NCI-H146 (cell line): ENCODE results near the gene CCDC59.
"Not testable (repeated sequence)": the region's sequence is repeated elsewhere in the genome, so short reads cannot be mapped to it uniquely, and the experiment has no call there.

Experiments
- DNase-seq: peaks from one replicate; lab custom pipeline; 2025; lab: John Stamatoyannopoulos, UW

The CCDC59 gene

GRCh38 chr12:82358200-82359114 lies at the start of gene CCDC59, which contains the start of gene METTL25:
CCDC59 (minus strand) TSS chr12:82358387; CDS start chr12:82358376, 11 bp downstream.
METTL25 (plus strand) TSS chr12:82358529; CDS start chr12:82358566, 37 bp downstream.
- peak; percentile 97 for DNase-seq

GRCh38 chr12:82407481-82407880 lies 49.3 kb upstream of the CCDC59 start:
- DNase-seq: no peak

- DNase-seq: no peak
These were observed 48.5 kb upstream of the CCDC59 start for GRCh38 chr12:82406651-82407050.

- DNase-seq: no peak
These were observed 42.6 kb upstream of the CCDC59 start for GRCh38 chr12:82400819-82401218.

- DNase-seq: no peak
These were observed 40.7 kb upstream of the CCDC59 start for GRCh38 chr12:82398879-82399278.

GRCh38 chr12:82383930-82384552 lies 25.9 kb upstream of the CCDC59 start:
- no peak for DNase-seq

- no peak for DNase-seq
These were observed 20.8 kb upstream of the CCDC59 start for GRCh38 chr12:82378997-82379396.

- DNase-seq: no peak
These were observed 17.0 kb upstream of the CCDC59 start for GRCh38 chr12:82375201-82375600.

GRCh38 chr12:82366197-82366596 lies 8.0 kb upstream of the CCDC59 start:
- DNase-seq: no peak

GRCh38 chr12:82363990-82364389 lies 5.8 kb upstream of the CCDC59 start:
- DNase-seq: no peak

GRCh38 chr12:82361461-82361915 lies 3.3 kb upstream of the CCDC59 start:
- DNase-seq: no peak

- DNase-seq: not testable (repeated sequence)
These were observed 2.6 kb upstream of the CCDC59 start for GRCh38 chr12:82360834-82361233.

GRCh38 chr12:82359115-82359478 lies 910 bp upstream of the CCDC59 start:
- peak; percentile 66 for DNase-seq

GRCh38 chr12:82357845-82358199 lies 365 bp downstream of the CCDC59 start:
- DNase-seq: peak; percentile 25

- no peak for DNase-seq
These were observed 847 bp downstream of the CCDC59 start for GRCh38 chr12:82357340-82357739.

GRCh38 chr12:82351390-82351789 lies 6.8 kb downstream of the CCDC59 start:
- no peak for DNase-seq

GRCh38 chr12:82350161-82350560 lies 8.0 kb downstream of the CCDC59 start:
- DNase-seq: no peak

- DNase-seq: peak; percentile 98
These were observed 28.7 kb downstream of the CCDC59 start for GRCh38 chr12:82329508-82329907.

GRCh38 chr12:82327861-82328260 lies 30.3 kb downstream of the CCDC59 start:
- DNase-seq: no peak

GRCh38 chr12:82326905-82327503 lies 31.2 kb downstream of the CCDC59 start:
- DNase-seq: peak; percentile 50

- DNase-seq: no peak
These were observed 32.4 kb downstream of the CCDC59 start for GRCh38 chr12:82325540-82326336.

GRCh38 chr12:82319276-82319675 lies 38.9 kb downstream of the CCDC59 start:
- DNase-seq: no peak
